ENCODE measurements around the gene FAM118B.
"Not testable (repeated sequence)": the region's sequence is repeated elsewhere in the genome, so short reads cannot be mapped to it uniquely, and the experiment has no call there.

FAM118B gene

GRCh38 chr11:126232683-126233082, 21.1 kb downstream of the FAM118B start:
- DNase-seq (ENCODE audit: low read depth) = no peak
- TF ChIP-seq CTCF (conservative IDR thresholded peaks at IDR 0.05; ENCODE audit: low read depth, low read length) = no peak
- H3K4me3 ChIP-seq (ENCODE audit: low read length) = no peak overlapping the region

- no peak for TF ChIP-seq CTCF (conservative IDR thresholded peaks at IDR 0.05; ENCODE audit: low read depth, low read length)
- DNase-seq (ENCODE audit: low read depth) = no peak
- no peak overlapping the region for H3K4me3 ChIP-seq (ENCODE audit: low read length)
Measured at GRCh38 chr11:126233391-126233790, 21.8 kb downstream of the FAM118B start.

- DNase-seq (ENCODE audit: low read depth) = no peak
- no peak for TF ChIP-seq CTCF (conservative IDR thresholded peaks at IDR 0.05; ENCODE audit: low read depth, low read length)
- H3K4me3 ChIP-seq (ENCODE audit: low read length) = no peak overlapping the region
Measured at GRCh38 chr11:126246636-126247035, 35.1 kb downstream of the FAM118B start.

GRCh38 chr11:126253265-126253664, 41.7 kb downstream of the FAM118B start:
- no peak for TF ChIP-seq CTCF (conservative IDR thresholded peaks at IDR 0.05; ENCODE audit: low read depth, low read length)
- no peak overlapping the region for H3K4me3 ChIP-seq (ENCODE audit: low read length)
- no peak for DNase-seq (ENCODE audit: low read depth)

GRCh38 chr11:126254819-126255218, 43.2 kb downstream of the FAM118B start:
- no peak for TF ChIP-seq CTCF (conservative IDR thresholded peaks at IDR 0.05; ENCODE audit: low read depth, low read length)
- DNase-seq (ENCODE audit: low read depth) = no peak
- H3K4me3 ChIP-seq (ENCODE audit: low read length) = no peak overlapping the region

- not testable (repeated sequence) for H3K4me3 ChIP-seq (ENCODE audit: low read length); DNase-seq (ENCODE audit: low read depth)
Measured at GRCh38 chr11:126255507-126255906, 43.9 kb downstream of the FAM118B start.

- no peak for TF ChIP-seq CTCF (conservative IDR thresholded peaks at IDR 0.05; ENCODE audit: low read depth, low read length)
- H3K4me3 ChIP-seq (ENCODE audit: low read length) = no peak overlapping the region
- DNase-seq (ENCODE audit: low read depth) = no peak
Measured at GRCh38 chr11:126256216-126256615, 44.6 kb downstream of the FAM118B start.

- no peak for DNase-seq (ENCODE audit: low read depth)
- no peak for TF ChIP-seq CTCF (conservative IDR thresholded peaks at IDR 0.05; ENCODE audit: low read depth, low read length)
- H3K4me3 ChIP-seq (ENCODE audit: low read length) = no peak overlapping the region
Measured at GRCh38 chr11:126257144-126257543, 45.6 kb downstream of the FAM118B start.
